Esophagus squamous epithelium (tissue), 5 donors: ENCODE results near the gene AP2A2. TPM values are rescaled to one million over a fixed set of nuclear protein-coding genes. Genes with fewer than 3 reads are reported as not detected.
"Not testable (repeated sequence)": the region's sequence is repeated elsewhere in the genome, so short reads cannot be mapped to it uniquely, and the experiment has no call there.

Source experiments
- DNase-seq: peaks from one replicate; lab custom pipeline; 2025; lab: John Stamatoyannopoulos, UW
- H3K27ac ChIP-seq, 4 donors: fragments of 200-600 bp; sonication (generic); one replicate each; pipeline ENCODE4 v1.5.1; 2016 to 2019; ENCODE audit warnings: mild to moderate bottlenecking in 1 of 4
- H3K27me3 ChIP-seq, 4 donors: fragments of 200-600 bp; sonication (generic); 1 replicate in 3 of 4; 2 replicates in 1 of 4; pipeline versions ENCODE4 v1.5.1 to v1.6.0; 2017 to 2021; ENCODE audit warnings: antibody characterized with exemption in 1 of 4
- H3K36me3 ChIP-seq, 3 donors: fragments of 200-600 bp; sonication (generic); one replicate each; pipeline ENCODE4 v1.5.1; 2016 to 2019
- H3K4me1 ChIP-seq, 3 donors: fragments of 200-600 bp; sonication (generic); one replicate each; pipeline ENCODE4 v1.5.1; 2017 to 2019
- H3K4me3 ChIP-seq, 4 donors: fragments of 200-600 bp; sonication (generic); 1 replicate in 3 of 4; 2 replicates in 1 of 4; pipeline ENCODE4 v1.5.1; 2016 to 2019; ENCODE audit warnings: mild to moderate bottlenecking in 2 of 4, moderate library complexity in 1 of 4
- H3K9me3 ChIP-seq, 3 donors: fragments of 200-600 bp; sonication (generic); one replicate each; pipeline ENCODE4 v1.5.1; 2016 to 2019
- POLR2A ChIP-seq, 4 donors: fragments of 450-650 bp; IDR thresholded peaks; one replicate each; pipeline ENCODE4 v1.6.1; 2017; ENCODE audit warnings: antibody characterized with exemption in 4 of 4, mild to moderate bottlenecking in 4 of 4, moderate library complexity in 3 of 4
- WGBS, 2 donors: methylation state at CpG; one replicate each; pipeline ENCODE4 v1.1.5; 2018; 5-methylcytosine and 5-hydroxymethylcytosine counted together
- intact Hi-C: fragments of 100-400 bp; cut with DNase I; formaldehyde crosslinking; loops from one replicate; pipeline ENCODE4 v1.15.0; 2022
- total RNA-seq, 4 donors: library from RNA; depleted of rRNA; stranded (reverse); fragments of >200 nt; gene quantifications; one replicate each; pipeline ENCODE4 v1.1.0, GENCODE V29; 2016
- TF ChIP-seq, protein P1 (sequence below), 6 experiments: fragments of 450-650 bp in 4 of 6; fragments of 200-600 bp in 2 of 6; sonication (generic) in 2 of 6; IDR thresholded peaks; one replicate each; pipeline ENCODE4 v1.5.1; 2016 to 2019; ENCODE audit warnings: antibody characterized with exemption in 6 of 6, mild to moderate bottlenecking in 4 of 6, moderate library complexity in 4 of 6
- donor health status: DM: yes; HTN: yes; CAD: no.

AP2A2 gene
- total RNA-seq, 4 donors from 2014 or later = 19.8 to 48.6 (median 28.5) TPM

DNA sequence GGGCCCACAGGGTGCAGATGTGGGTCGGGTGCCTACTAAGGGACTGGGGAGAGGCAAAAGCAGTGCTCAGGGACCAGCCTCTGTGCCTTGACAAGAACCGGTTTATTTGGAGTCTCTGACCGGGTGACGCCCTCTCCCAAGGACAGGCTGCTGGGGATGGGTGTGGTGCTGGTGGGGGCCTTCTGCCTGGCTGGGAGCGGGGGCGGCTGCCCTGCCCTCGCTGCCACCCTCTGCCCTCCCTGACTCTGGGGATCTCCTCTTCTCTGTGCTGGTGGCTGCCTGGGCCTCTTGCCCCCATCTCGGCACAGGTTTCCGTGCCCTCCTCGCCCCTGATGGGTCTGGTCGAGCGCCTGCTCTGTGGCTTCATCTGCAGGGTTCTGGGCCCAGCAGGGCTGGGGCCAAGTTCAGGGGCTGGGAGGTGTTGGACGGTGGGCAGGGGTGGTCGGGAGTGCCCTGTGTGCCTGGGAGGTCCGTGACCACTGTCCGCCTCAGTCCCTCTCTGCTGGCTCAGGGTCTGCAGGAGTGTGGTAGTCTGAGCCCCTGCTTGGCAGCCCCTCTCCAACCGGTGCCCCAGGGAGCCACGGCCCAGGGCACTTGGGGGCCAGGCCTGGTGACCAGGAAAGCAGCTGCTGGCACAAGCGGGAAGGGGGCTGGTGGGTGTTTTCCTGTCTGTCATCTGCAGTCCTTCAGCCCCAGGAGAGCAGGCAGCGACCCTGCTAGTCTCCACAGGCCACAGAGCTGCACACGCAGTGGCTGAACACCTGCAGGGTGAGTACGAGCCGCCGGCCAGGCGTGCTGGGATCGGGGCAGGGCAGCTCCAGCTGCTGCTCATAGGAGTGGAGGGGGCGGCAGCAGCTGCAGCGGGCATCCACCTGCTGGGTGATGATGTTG is 87.3 kb downstream of the AP2A2 start:
- no peaks in the 10 kb centered on the region for H3K9me3 ChIP-seq
- H3K36me3 ChIP-seq = peaks cover 30 to 61% (median 33%) of the 10 kb centered on the region in 3 donors
- no peak overlapping the region for H3K4me3 ChIP-seq
- H3K27ac ChIP-seq = no peak overlapping the region
- WGBS, 2 donors = 80% methylated on average over 1 of the region's 28 CpGs; no CpG with 5 or more reads in 1 of the 2 donors
- DNase-seq = no peak
- TF ChIP-seq, protein P1, sequence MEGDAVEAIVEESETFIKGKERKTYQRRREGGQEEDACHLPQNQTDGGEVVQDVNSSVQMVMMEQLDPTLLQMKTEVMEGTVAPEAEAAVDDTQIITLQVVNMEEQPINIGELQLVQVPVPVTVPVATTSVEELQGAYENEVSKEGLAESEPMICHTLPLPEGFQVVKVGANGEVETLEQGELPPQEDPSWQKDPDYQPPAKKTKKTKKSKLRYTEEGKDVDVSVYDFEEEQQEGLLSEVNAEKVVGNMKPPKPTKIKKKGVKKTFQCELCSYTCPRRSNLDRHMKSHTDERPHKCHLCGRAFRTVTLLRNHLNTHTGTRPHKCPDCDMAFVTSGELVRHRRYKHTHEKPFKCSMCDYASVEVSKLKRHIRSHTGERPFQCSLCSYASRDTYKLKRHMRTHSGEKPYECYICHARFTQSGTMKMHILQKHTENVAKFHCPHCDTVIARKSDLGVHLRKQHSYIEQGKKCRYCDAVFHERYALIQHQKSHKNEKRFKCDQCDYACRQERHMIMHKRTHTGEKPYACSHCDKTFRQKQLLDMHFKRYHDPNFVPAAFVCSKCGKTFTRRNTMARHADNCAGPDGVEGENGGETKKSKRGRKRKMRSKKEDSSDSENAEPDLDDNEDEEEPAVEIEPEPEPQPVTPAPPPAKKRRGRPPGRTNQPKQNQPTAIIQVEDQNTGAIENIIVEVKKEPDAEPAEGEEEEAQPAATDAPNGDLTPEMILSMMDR (IDR thresholded peaks at IDR 0.05) = no peak
- no peak for TF ChIP-seq POLR2A (IDR thresholded peaks at IDR 0.05)
- no peaks in the 10 kb centered on the region for H3K27me3 ChIP-seq
- no peaks in the 10 kb centered on the region for H3K4me1 ChIP-seq
- intact Hi-C loops = no loop called here

DNA sequence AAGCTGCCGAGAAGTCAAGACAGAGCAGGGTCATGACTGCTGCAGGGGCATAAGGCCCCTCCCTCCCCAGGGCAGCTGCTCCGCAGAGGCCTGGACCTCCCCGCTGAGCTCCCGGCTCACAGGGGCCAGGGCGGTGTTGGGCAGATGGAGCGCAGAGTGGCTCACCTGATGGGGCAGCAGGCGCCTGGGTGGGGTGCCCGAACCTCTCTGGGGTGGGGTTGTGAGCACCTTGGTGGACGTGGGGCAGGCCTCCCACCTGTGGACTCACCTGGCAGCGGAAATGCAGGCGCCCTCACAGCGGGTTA is 87.9 kb downstream of the AP2A2 start:
- 94 to 100% methylated on average over 1 to 7 of the region's 12 CpGs for WGBS, 2 donors
- intact Hi-C loops = no loop called here
- H3K36me3 ChIP-seq = peaks cover 27 to 55% (median 30%) of the 10 kb centered on the region in 3 donors

DNA sequence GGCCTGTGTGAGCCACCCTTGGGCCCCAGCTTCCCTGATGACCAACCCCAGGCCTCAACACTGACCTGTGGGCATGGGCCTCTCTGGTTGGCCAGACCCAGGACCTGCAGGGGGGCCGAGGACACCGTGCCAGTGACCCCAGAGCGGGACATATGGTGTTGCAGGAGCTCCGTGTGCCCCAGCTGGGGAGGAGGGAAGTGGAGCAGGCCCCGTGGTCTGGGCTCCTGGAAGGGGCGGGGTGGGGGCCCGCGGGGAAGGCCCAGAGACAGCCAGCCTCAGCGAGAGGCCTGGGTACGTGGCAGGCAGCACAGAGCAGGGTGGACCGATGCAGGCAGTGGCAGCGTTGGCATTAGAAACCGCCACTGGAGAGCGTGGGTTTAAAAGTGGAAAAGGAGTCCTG is 88.6 kb downstream of the AP2A2 start:
- DNase-seq = no peak
- 85 to 100% methylated on average over 6 to 7 of the region's 14 CpGs for WGBS, 2 donors
- peaks cover 20 to 48% (median 29%) of the 10 kb centered on the region in 3 donors for H3K36me3 ChIP-seq
- H3K4me1 ChIP-seq = no peaks in the 10 kb centered on the region
- no peaks in the 10 kb centered on the region for H3K27me3 ChIP-seq
- no peaks in the 10 kb centered on the region for H3K9me3 ChIP-seq
- H3K27ac ChIP-seq = no peak overlapping the region
- H3K4me3 ChIP-seq = no peak overlapping the region
- intact Hi-C loops = no loop called here
- TF ChIP-seq, protein P1 (IDR thresholded peaks at IDR 0.05) = no peak
- no peak for TF ChIP-seq POLR2A (IDR thresholded peaks at IDR 0.05)

More for the DNA sequence above, 87.9 kb downstream of the AP2A2 start:
- no peak for DNase-seq
- no peaks in the 10 kb centered on the region for H3K27me3 ChIP-seq
- H3K9me3 ChIP-seq = no peaks in the 10 kb centered on the region
- H3K4me3 ChIP-seq = no peak overlapping the region
- no peak overlapping the region for H3K27ac ChIP-seq
- TF ChIP-seq POLR2A (IDR thresholded peaks at IDR 0.05) = no peak
- TF ChIP-seq, protein P1 (IDR thresholded peaks at IDR 0.05) = no peak
- H3K4me1 ChIP-seq = no peaks in the 10 kb centered on the region

DNA sequence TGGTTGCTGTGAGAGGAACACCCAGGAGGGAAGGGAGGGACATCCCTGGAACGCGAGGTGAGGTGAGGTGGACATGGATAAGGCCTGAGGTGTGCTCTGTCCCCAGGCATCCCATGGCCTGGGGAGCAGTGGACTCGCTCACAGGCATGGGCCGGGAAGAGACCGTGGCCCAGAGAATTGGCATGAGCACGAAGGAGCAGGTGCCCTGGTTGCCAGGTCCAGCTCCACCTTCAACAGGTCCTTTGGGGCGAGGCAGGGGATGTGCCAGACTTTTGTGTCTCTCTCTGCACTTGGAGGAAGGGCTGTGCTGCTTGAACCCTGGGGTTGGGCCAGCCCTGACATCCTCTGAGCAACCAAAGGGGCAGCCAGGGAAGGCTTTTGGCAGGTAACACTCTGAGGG is 89.4 kb downstream of the AP2A2 start:
- H3K27ac ChIP-seq = no peak overlapping the region
- WGBS, 2 donors = 87 to 100% methylated on average over 3 to 6 of the region's 7 CpGs
- no peaks in the 10 kb centered on the region for H3K27me3 ChIP-seq
- H3K4me1 ChIP-seq = no peaks in the 10 kb centered on the region
- no peak for DNase-seq
- H3K36me3 ChIP-seq = peaks cover 14 to 40% (median 22%) of the 10 kb centered on the region in 3 donors
- intact Hi-C loops = no loop called here
- H3K4me3 ChIP-seq = no peak overlapping the region
- H3K9me3 ChIP-seq = no peaks in the 10 kb centered on the region
- TF ChIP-seq, protein P1 (IDR thresholded peaks at IDR 0.05) = no peak
- no peak for TF ChIP-seq POLR2A (IDR thresholded peaks at IDR 0.05)

DNA sequence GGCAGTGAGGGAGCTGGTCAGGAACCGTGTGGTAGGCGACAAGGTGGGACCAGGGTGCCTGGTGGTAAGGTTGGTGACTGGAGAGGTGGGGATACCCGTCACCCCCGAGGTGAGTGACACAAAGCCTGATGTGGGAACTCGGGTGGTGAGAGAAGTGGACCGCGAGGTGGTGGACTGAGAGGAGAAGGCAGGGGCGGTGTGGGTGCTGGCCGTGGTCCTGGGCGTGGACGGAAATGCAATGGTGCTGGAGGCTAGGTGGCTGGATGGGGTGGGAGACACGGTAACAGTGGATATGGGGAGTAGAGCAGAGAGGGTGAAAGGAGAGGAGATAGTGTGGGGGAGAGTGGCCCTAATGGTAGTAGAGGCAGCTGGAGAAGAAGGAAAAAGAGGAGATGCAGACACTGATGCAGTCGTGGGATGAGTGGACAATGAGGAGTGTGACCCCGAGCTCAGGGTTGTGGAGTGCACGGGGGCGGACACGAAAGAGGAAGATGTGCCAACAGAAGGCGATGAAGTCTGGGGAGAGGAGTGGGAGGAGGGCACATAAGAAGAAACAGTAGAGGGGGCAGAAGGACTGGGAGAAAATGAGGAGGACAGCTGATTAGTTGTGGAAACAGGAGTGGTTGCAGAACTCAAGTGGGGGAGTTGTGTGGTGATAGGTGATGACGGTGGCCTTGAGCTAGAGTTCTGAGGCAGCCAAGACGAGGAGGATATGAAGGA is 90.3 kb downstream of the AP2A2 start:
- no peaks in the 10 kb centered on the region for H3K4me1 ChIP-seq
- TF ChIP-seq POLR2A (IDR thresholded peaks at IDR 0.05) = no peak
- TF ChIP-seq, protein P1 (IDR thresholded peaks at IDR 0.05) = no peak
- intact Hi-C loops = no loop called here
- peaks cover 5 to 31% (median 13%) of the 10 kb centered on the region in 3 donors for H3K36me3 ChIP-seq
- WGBS, 2 donors = 91 to 93% methylated on average over 20 of the region's 20 CpGs
- no peak for DNase-seq
- no peaks in the 10 kb centered on the region for H3K9me3 ChIP-seq
- no peak overlapping the region for H3K27ac ChIP-seq
- H3K27me3 ChIP-seq = no peaks in the 10 kb centered on the region
- no peak overlapping the region for H3K4me3 ChIP-seq

DNA sequence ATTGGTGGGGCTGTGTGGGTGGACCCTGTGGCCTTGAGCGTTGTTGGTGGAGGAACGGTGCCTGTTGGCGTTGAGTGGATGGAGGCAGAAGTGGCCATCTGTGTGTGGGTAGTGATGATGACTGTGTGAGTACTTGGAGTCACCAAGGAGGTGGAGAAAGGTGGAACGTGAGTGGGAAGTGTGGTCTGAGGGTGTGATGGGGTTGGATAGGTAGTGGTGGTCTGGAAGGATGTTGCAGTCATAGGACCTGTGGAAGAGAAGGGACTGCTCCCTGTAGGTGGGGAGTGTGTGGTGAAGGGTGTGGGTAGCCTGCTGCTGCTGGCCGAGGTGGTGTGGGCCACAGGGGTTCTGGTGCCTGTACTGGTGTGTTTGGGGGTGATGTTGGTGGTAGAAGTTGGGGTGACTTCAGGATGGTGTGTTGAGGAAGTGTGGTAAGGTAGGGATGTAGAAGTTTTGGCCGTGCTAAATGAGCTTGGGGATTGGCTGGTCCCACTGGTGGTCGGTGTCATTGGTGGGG is 91.0 kb downstream of the AP2A2 start:
- H3K4me3 ChIP-seq, H3K27ac ChIP-seq, intact Hi-C loops, H3K9me3 ChIP-seq, H3K4me1 ChIP-seq, H3K27me3 ChIP-seq, DNase-seq: not testable (repeated sequence)
- peaks cover 0 to 24% (median 7%) of the 10 kb centered on the region in 3 donors for H3K36me3 ChIP-seq
- 63% methylated on average over 7 of the region's 7 CpGs for WGBS, 2 donors
